HEK293 (cell line): Measurements from ENCODE around the gene ARIH2.

Experiments
- BCL11B ChIP-seq: fragments of 450-650 bp; formaldehyde crosslinking; IDR thresholded peaks from 2 replicates; pipeline ENCODE4 v1.5.1; 2016; ENCODE audit warnings: low read depth, missing biosample characterization, missing genetic modification characterization
- FEZF1 ChIP-seq: fragments of 450-650 bp; formaldehyde crosslinking; IDR thresholded peaks from 2 replicates; pipeline ENCODE4 v1.5.1; 2016; ENCODE audit warnings: missing biosample characterization, missing genetic modification characterization
- GLIS1 ChIP-seq: fragments of 450-650 bp; formaldehyde crosslinking; IDR thresholded peaks from 2 replicates; pipeline ENCODE4 v1.5.1; 2016; ENCODE audit warnings: missing biosample characterization, missing genetic modification characterization
- KLF10 ChIP-seq: fragments of 450-650 bp; IDR thresholded peaks from 2 replicates; pipeline ENCODE4 v1.5.1; 2018; ENCODE audit warnings: missing biosample characterization, mild to moderate bottlenecking, missing genetic modification characterization
- OSR2 ChIP-seq: fragments of 450-650 bp; formaldehyde crosslinking; IDR thresholded peaks from 2 replicates; pipeline ENCODE4 v1.5.1; 2016; ENCODE audit warnings: missing biosample characterization, missing genetic modification characterization
- OVOL3 ChIP-seq: fragments of 450-650 bp; formaldehyde crosslinking; IDR thresholded peaks from 2 replicates; pipeline ENCODE4 v1.5.1; 2016; ENCODE audit warnings: missing biosample characterization, missing genetic modification characterization
- SP2 ChIP-seq: fragments of 450-650 bp; formaldehyde crosslinking; IDR thresholded peaks from 2 replicates; pipeline ENCODE4 v1.5.1; 2016; ENCODE audit warnings: missing biosample characterization, missing genetic modification characterization
- TRIM28 ChIP-seq: IDR thresholded peaks from 2 replicates; pipeline ENCODE4 v1.6.1; 2011; ENCODE audit warnings: low read length, control low read depth, borderline replicate concordance
- ZBTB7A ChIP-seq: fragments of 450-650 bp; formaldehyde crosslinking; IDR thresholded peaks from 2 replicates; pipeline ENCODE4 v1.5.1; 2016; ENCODE audit warnings: low read depth, missing biosample characterization, missing genetic modification characterization
- ZNF114 ChIP-seq: fragments of 450-650 bp; formaldehyde crosslinking; IDR thresholded peaks from 2 replicates; pipeline ENCODE4 v1.5.0; 2017; ENCODE audit warnings: missing biosample characterization, missing genetic modification characterization
- ZNF155 ChIP-seq: fragments of 450-650 bp; formaldehyde crosslinking; IDR thresholded peaks from 2 replicates; pipeline ENCODE4 v1.5.1; 2016; ENCODE audit warnings: missing biosample characterization, missing genetic modification characterization
- ZNF157 ChIP-seq: fragments of 450-650 bp; formaldehyde crosslinking; IDR thresholded peaks from 2 replicates; pipeline ENCODE4 v1.5.1; 2016; ENCODE audit warnings: missing biosample characterization, missing genetic modification characterization
- ZNF214 ChIP-seq: fragments of 450-650 bp; formaldehyde crosslinking; IDR thresholded peaks from 2 replicates; pipeline ENCODE4 v1.5.1; 2017; ENCODE audit warnings: missing biosample characterization, mild to moderate bottlenecking, missing genetic modification characterization, borderline replicate concordance
- ZNF239 ChIP-seq: fragments of 450-650 bp; formaldehyde crosslinking; IDR thresholded peaks from 2 replicates; pipeline ENCODE4 v1.5.1; 2016; ENCODE audit warnings: missing biosample characterization, missing genetic modification characterization
- ZNF341 ChIP-seq: fragments of 450-650 bp; formaldehyde crosslinking; IDR thresholded peaks from 2 replicates; pipeline ENCODE4; 2016; ENCODE audit warnings: low read depth, missing biosample characterization, missing genetic modification characterization
- ZNF37A ChIP-seq: fragments of 450-650 bp; IDR thresholded peaks from 2 replicates; pipeline ENCODE4 v1.5.1; 2018; ENCODE audit warnings: missing biosample characterization, missing genetic modification characterization
- ZNF394 ChIP-seq: fragments of 450-650 bp; formaldehyde crosslinking; IDR thresholded peaks from 2 replicates; pipeline ENCODE4 v1.5.1; 2016; ENCODE audit warnings: missing biosample characterization, missing genetic modification characterization, mild to moderate bottlenecking, moderate library complexity, borderline replicate concordance
- ZNF398 ChIP-seq: fragments of 450-650 bp; formaldehyde crosslinking; IDR thresholded peaks from 2 replicates; pipeline ENCODE4 v1.5.1; 2017; ENCODE audit warnings: missing biosample characterization, missing genetic modification characterization
- ZNF518A ChIP-seq: fragments of 450-650 bp; formaldehyde crosslinking; conservative IDR thresholded peaks from 2 replicates; pipeline ENCODE4 v1.5.1; 2016; ENCODE audit warnings: low read depth, missing biosample characterization, missing genetic modification characterization
- ZNF544 ChIP-seq: fragments of 450-650 bp; formaldehyde crosslinking; IDR thresholded peaks from 2 replicates; pipeline ENCODE4 v1.5.0; 2017; ENCODE audit warnings: missing biosample characterization, missing genetic modification characterization
- ZNF548 ChIP-seq: fragments of 450-650 bp; formaldehyde crosslinking; IDR thresholded peaks from 2 replicates; pipeline ENCODE4 v1.5.1; 2016; ENCODE audit warnings: missing biosample characterization, missing genetic modification characterization
- ZNF580 ChIP-seq: fragments of 450-650 bp; formaldehyde crosslinking; IDR thresholded peaks from 2 replicates; pipeline ENCODE4 v1.5.1; 2016; ENCODE audit warnings: missing biosample characterization, missing genetic modification characterization
- ZNF660 ChIP-seq: fragments of 450-650 bp; IDR thresholded peaks from 2 replicates; pipeline ENCODE4 v1.5.1; 2018; ENCODE audit warnings: missing biosample characterization, mild to moderate bottlenecking, missing genetic modification characterization
- ZNF777 ChIP-seq: fragments of 450-650 bp; formaldehyde crosslinking; IDR thresholded peaks from 2 replicates; pipeline ENCODE4 v1.5.1; 2017; ENCODE audit warnings: missing biosample characterization, missing genetic modification characterization, borderline replicate concordance
- ZNF791 ChIP-seq: fragments of 450-650 bp; formaldehyde crosslinking; IDR thresholded peaks from 2 replicates; pipeline ENCODE4 v1.5.1; 2016; ENCODE audit warnings: missing biosample characterization, missing genetic modification characterization
- ZSCAN23 ChIP-seq: fragments of 450-650 bp; formaldehyde crosslinking; IDR thresholded peaks from 2 replicates; pipeline ENCODE4 v1.5.1; 2016; ENCODE audit warnings: missing biosample characterization, missing genetic modification characterization
- TF ChIP-seq, protein P1 (sequence below): IDR thresholded peaks from 2 replicates; pipeline ENCODE4 v1.6.1; 2011; ENCODE audit warnings: mild to moderate bottlenecking, low read depth, low read length, borderline replicate concordance
- TF ChIP-seq, protein P2 (sequence below): fragments of 450-650 bp; formaldehyde crosslinking; IDR thresholded peaks from 2 replicates; pipeline ENCODE4 v1.5.1; 2016; ENCODE audit warnings: missing biosample characterization, missing genetic modification characterization
- TF ChIP-seq, protein P3 (sequence below): fragments of 450-650 bp; formaldehyde crosslinking; IDR thresholded peaks from 2 replicates; pipeline ENCODE4 v1.5.1; 2016; ENCODE audit warnings: missing biosample characterization, missing genetic modification characterization

The ARIH2 gene

GRCh38 chr3:49021813-49022687, 103.4 kb downstream of the ARIH2 start, which contains the start of gene NDUFAF3 (continued):
- TF ChIP-seq, protein P1, sequence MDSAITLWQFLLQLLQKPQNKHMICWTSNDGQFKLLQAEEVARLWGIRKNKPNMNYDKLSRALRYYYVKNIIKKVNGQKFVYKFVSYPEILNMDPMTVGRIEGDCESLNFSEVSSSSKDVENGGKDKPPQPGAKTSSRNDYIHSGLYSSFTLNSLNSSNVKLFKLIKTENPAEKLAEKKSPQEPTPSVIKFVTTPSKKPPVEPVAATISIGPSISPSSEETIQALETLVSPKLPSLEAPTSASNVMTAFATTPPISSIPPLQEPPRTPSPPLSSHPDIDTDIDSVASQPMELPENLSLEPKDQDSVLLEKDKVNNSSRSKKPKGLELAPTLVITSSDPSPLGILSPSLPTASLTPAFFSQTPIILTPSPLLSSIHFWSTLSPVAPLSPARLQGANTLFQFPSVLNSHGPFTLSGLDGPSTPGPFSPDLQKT, result no peak
- TF ChIP-seq ZNF398 (peak; percentile 71), ZNF239 (peak; percentile 37; the same call in 1 of the 2 replicates), ZNF791 (tag by site-specific recombination) (no peak), ZSCAN23 (tag by site-specific recombination) (no peak), ZNF660 (peak; percentile 87), GLIS1 (tag by site-specific recombination) (peak; percentile 74), ZNF580 (tag by site-specific recombination) (peak; percentile 62; the same call in 1 of the 2 replicates), ZNF341 (tag by site-specific recombination) (peak; percentile 44), OVOL3 (peak; percentile 94), SP2 (tag by site-specific recombination) (peak; percentile 59), ZNF114 (tag by site-specific recombination) (no peak), BCL11B (tag by site-specific recombination) (peak; percentile 88), ZNF544 (no peak), ZNF518A (tag by site-specific recombination) (no peak), FEZF1 (no peak; the same call in 1 of the 2 replicates), OSR2 (tag by site-specific recombination) (no peak), ZNF157 (no peak), ZNF155 (tag by site-specific recombination) (no peak), KLF10 (tag by site-specific recombination) (peak; percentile 40), ZNF214 (tag by site-specific recombination) (no peak), ZNF548 (no peak), ZNF394 (tag by site-specific recombination) (peak; percentile 59), ZNF777 (no peak), ZNF37A (no peak), ZBTB7A (tag by site-specific recombination) (peak; percentile 77; the same call in 1 of the 2 replicates), TRIM28 (0 out of 2 replicates have a peak, but pooled peaks have one; percentile 32)
- TF ChIP-seq, protein P2, sequence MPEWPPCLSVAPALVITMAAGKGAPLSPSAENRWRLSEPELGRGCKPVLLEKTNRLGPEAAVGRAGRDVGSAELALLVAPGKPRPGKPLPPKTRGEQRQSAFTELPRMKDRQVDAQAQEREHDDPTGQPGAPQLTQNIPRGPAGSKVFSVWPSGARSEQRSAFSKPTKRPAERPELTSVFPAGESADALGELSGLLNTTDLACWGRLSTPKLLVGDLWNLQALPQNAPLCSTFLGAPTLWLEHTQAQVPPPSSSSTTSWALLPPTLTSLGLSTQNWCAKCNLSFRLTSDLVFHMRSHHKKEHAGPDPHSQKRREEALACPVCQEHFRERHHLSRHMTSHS (tag by site-specific recombination), result no peak
- TF ChIP-seq, protein P3, sequence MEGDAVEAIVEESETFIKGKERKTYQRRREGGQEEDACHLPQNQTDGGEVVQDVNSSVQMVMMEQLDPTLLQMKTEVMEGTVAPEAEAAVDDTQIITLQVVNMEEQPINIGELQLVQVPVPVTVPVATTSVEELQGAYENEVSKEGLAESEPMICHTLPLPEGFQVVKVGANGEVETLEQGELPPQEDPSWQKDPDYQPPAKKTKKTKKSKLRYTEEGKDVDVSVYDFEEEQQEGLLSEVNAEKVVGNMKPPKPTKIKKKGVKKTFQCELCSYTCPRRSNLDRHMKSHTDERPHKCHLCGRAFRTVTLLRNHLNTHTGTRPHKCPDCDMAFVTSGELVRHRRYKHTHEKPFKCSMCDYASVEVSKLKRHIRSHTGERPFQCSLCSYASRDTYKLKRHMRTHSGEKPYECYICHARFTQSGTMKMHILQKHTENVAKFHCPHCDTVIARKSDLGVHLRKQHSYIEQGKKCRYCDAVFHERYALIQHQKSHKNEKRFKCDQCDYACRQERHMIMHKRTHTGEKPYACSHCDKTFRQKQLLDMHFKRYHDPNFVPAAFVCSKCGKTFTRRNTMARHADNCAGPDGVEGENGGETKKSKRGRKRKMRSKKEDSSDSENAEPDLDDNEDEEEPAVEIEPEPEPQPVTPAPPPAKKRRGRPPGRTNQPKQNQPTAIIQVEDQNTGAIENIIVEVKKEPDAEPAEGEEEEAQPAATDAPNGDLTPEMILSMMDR (tag by site-specific recombination), result peak; percentile 99
